Panc1 (cell line): Measurements from ENCODE around the gene AP2B1.

Experiments used
- POLR2AphosphoS5 ChIP-seq: IDR thresholded peaks from 2 replicates; pipeline ENCODE4 v1.6.1; 2012; ENCODE audit warnings: mild to moderate bottlenecking, low read depth, low read length, moderate library complexity
- REST ChIP-seq, 2 experiments: IDR thresholded peaks; 2 replicates each; pipeline ENCODE4 v1.6.1; 2011 to 2012; ENCODE audit warnings: low read depth in 2 of 2, control low read depth in 1 of 2, low read length in 1 of 2, mild to moderate bottlenecking in 1 of 2, moderate library complexity in 1 of 2; ENCODE audit not compliant: insufficient read depth in 1 of 2
- SIN3A ChIP-seq: IDR thresholded peaks from 2 replicates; pipeline ENCODE4 v1.6.1; 2012; ENCODE audit warnings: low read depth, mild to moderate bottlenecking, low read length, moderate library complexity, borderline replicate concordance; ENCODE audit not compliant: insufficient read depth
- TCF7L2 ChIP-seq: IDR thresholded peaks from 2 replicates; pipeline ENCODE4 v1.6.1; 2011; ENCODE audit warnings: mild to moderate bottlenecking, low read depth, low read length, inconsistent platforms
- TF ChIP-seq, protein P1 (sequence below): fragments of 450-650 bp; IDR thresholded peaks from 2 replicates; pipeline ENCODE4 v1.5.1; 2017; ENCODE audit warnings: mild to moderate bottlenecking

GRCh38 chr17:35715416-35715815 lies 128.3 kb downstream of the AP2B1 start:
- TF ChIP-seq, protein P1, sequence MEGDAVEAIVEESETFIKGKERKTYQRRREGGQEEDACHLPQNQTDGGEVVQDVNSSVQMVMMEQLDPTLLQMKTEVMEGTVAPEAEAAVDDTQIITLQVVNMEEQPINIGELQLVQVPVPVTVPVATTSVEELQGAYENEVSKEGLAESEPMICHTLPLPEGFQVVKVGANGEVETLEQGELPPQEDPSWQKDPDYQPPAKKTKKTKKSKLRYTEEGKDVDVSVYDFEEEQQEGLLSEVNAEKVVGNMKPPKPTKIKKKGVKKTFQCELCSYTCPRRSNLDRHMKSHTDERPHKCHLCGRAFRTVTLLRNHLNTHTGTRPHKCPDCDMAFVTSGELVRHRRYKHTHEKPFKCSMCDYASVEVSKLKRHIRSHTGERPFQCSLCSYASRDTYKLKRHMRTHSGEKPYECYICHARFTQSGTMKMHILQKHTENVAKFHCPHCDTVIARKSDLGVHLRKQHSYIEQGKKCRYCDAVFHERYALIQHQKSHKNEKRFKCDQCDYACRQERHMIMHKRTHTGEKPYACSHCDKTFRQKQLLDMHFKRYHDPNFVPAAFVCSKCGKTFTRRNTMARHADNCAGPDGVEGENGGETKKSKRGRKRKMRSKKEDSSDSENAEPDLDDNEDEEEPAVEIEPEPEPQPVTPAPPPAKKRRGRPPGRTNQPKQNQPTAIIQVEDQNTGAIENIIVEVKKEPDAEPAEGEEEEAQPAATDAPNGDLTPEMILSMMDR = no peak
- TF ChIP-seq POLR2AphosphoS5 = no peak
- TF ChIP-seq REST (IDR thresholded peaks at IDR 0.05; ENCODE audit: insufficient read depth in 1 of 2, low read depth in 2 of 2, low read length in 1 of 2) = no peak
- no peak for TF ChIP-seq SIN3A
- TF ChIP-seq TCF7L2 = no peak
